Measurements from ENCODE around the gene GRXCR1.

The GRXCR1 gene

GRCh38 chr4:42985976-42986375, 93.5 kb downstream of the GRXCR1 start:
- H3K4me3 ChIP-seq (ENCODE audit: insufficient read depth, low read depth, low read length): no peak overlapping the region
- H3K27me3 ChIP-seq (ENCODE audit: control insufficient read depth, insufficient read depth, low read length, poor library complexity, severe bottlenecking): no peaks in the 10 kb centered on the region
- H3K9me3 ChIP-seq (ENCODE audit: control insufficient read depth, low read length): no peaks in the 10 kb centered on the region
- H3K27ac ChIP-seq (ENCODE audit: insufficient read depth, low read depth, low read length, poor library complexity, severe bottlenecking): no peak overlapping the region
- H3K36me3 ChIP-seq (ENCODE audit: control insufficient read depth, insufficient read depth, low read length): no peaks in the 10 kb centered on the region
- no peaks in the 10 kb centered on the region for H3K4me1 ChIP-seq (ENCODE audit: control insufficient read depth, insufficient read depth, low read length)

GRCh38 chr4:42995343-42995944, 102.9 kb downstream of the GRXCR1 start:
- WGBS, 2 experiments: 55 to 81% methylated on average over 3 to 6 of the region's 6 CpGs
- H3K36me3 ChIP-seq (ENCODE audit: control insufficient read depth, insufficient read depth, low read length): no peaks in the 10 kb centered on the region

GRCh38 chr4:43008793-43009192, 116.3 kb downstream of the GRXCR1 start:
- 94 to 100% methylated on average over 1 of the region's 1 CpG for WGBS, 2 experiments
- H3K4me1 ChIP-seq (ENCODE audit: control insufficient read depth, insufficient read depth, low read length): no peaks in the 10 kb centered on the region

More at GRCh38 chr4:42995343-42995944, 102.9 kb downstream of the GRXCR1 start:
- Histone ChIP-seq H3K27ac (ENCODE audit: insufficient read depth, low read depth, low read length, poor library complexity, severe bottlenecking) (no peak overlapping the region), H3K4me3 (ENCODE audit: insufficient read depth, low read depth, low read length) (no peak overlapping the region), H3K27me3 (ENCODE audit: control insufficient read depth, insufficient read depth, low read length, poor library complexity, severe bottlenecking) (no peaks in the 10 kb centered on the region), H3K9me3 (ENCODE audit: control insufficient read depth, low read length) (no peaks in the 10 kb centered on the region), H3K4me1 (ENCODE audit: control insufficient read depth, insufficient read depth, low read length) (no peaks in the 10 kb centered on the region)

GRCh38 chr4:43014256-43014655, 121.7 kb downstream of the GRXCR1 start:
- Histone ChIP-seq H3K27ac (ENCODE audit: insufficient read depth, low read depth, low read length, poor library complexity, severe bottlenecking) (no peak overlapping the region), H3K27me3 (ENCODE audit: control insufficient read depth, insufficient read depth, low read length, poor library complexity, severe bottlenecking) (no peaks in the 10 kb centered on the region), H3K36me3 (ENCODE audit: control insufficient read depth, insufficient read depth, low read length) (no peaks in the 10 kb centered on the region), H3K4me1 (ENCODE audit: control insufficient read depth, insufficient read depth, low read length) (no peaks in the 10 kb centered on the region), H3K9me3 (ENCODE audit: control insufficient read depth, low read length) (no peaks in the 10 kb centered on the region), H3K4me3 (ENCODE audit: insufficient read depth, low read depth, low read length) (no peak overlapping the region)
- 94 to 96% methylated on average over 4 of the region's 4 CpGs for WGBS, 2 experiments

More at GRCh38 chr4:43008793-43009192, 116.3 kb downstream of the GRXCR1 start:
- Histone ChIP-seq H3K9me3 (ENCODE audit: control insufficient read depth, low read length) (peaks cover 2% of the 10 kb centered on the region), H3K4me3 (ENCODE audit: insufficient read depth, low read depth, low read length) (no peak overlapping the region), H3K27ac (ENCODE audit: insufficient read depth, low read depth, low read length, poor library complexity, severe bottlenecking) (no peak overlapping the region), H3K36me3 (ENCODE audit: control insufficient read depth, insufficient read depth, low read length) (no peaks in the 10 kb centered on the region), H3K27me3 (ENCODE audit: control insufficient read depth, insufficient read depth, low read length, poor library complexity, severe bottlenecking) (no peaks in the 10 kb centered on the region)

- Histone ChIP-seq H3K27me3 (ENCODE audit: control insufficient read depth, insufficient read depth, low read length, poor library complexity, severe bottlenecking) (no peaks in the 10 kb centered on the region), H3K9me3 (ENCODE audit: control insufficient read depth, low read length) (no peaks in the 10 kb centered on the region), H3K4me1 (ENCODE audit: control insufficient read depth, insufficient read depth, low read length) (no peaks in the 10 kb centered on the region), H3K4me3 (ENCODE audit: insufficient read depth, low read depth, low read length) (no peak overlapping the region), H3K27ac (ENCODE audit: insufficient read depth, low read depth, low read length, poor library complexity, severe bottlenecking) (no peak overlapping the region), H3K36me3 (ENCODE audit: control insufficient read depth, insufficient read depth, low read length) (no peaks in the 10 kb centered on the region)
- 91 to 100% methylated on average over 1 of the region's 1 CpG for WGBS, 2 experiments
Observed at GRCh38 chr4:43041632-43042031, 149.1 kb downstream of the GRXCR1 start.

GRCh38 chr4:43047058-43047457, 154.5 kb downstream of the GRXCR1 start:
- Histone ChIP-seq H3K27me3 (ENCODE audit: control insufficient read depth, insufficient read depth, low read length, poor library complexity, severe bottlenecking) (no peaks in the 10 kb centered on the region), H3K27ac (ENCODE audit: insufficient read depth, low read depth, low read length, poor library complexity, severe bottlenecking) (no peak overlapping the region), H3K36me3 (ENCODE audit: control insufficient read depth, insufficient read depth, low read length) (no peaks in the 10 kb centered on the region), H3K4me3 (ENCODE audit: insufficient read depth, low read depth, low read length) (no peak overlapping the region), H3K9me3 (ENCODE audit: control insufficient read depth, low read length) (no peaks in the 10 kb centered on the region), H3K4me1 (ENCODE audit: control insufficient read depth, insufficient read depth, low read length) (no peaks in the 10 kb centered on the region)
- WGBS, 2 experiments: 80 to 92% methylated on average over 1 of the region's 1 CpG

GRCh38 chr4:43048570-43048969, 156.1 kb downstream of the GRXCR1 start:
- Histone ChIP-seq H3K4me1 (ENCODE audit: control insufficient read depth, insufficient read depth, low read length) (no peaks in the 10 kb centered on the region), H3K4me3 (ENCODE audit: insufficient read depth, low read depth, low read length) (no peak overlapping the region), H3K27me3 (ENCODE audit: control insufficient read depth, insufficient read depth, low read length, poor library complexity, severe bottlenecking) (no peaks in the 10 kb centered on the region), H3K9me3 (ENCODE audit: control insufficient read depth, low read length) (no peaks in the 10 kb centered on the region), H3K27ac (ENCODE audit: insufficient read depth, low read depth, low read length, poor library complexity, severe bottlenecking) (no peak overlapping the region), H3K36me3 (ENCODE audit: control insufficient read depth, insufficient read depth, low read length) (no peaks in the 10 kb centered on the region)
- WGBS, 2 experiments: 86 to 87% methylated on average over 3 to 4 of the region's 5 CpGs

GRCh38 chr4:43049326-43049725, 156.8 kb downstream of the GRXCR1 start:
- no peaks in the 10 kb centered on the region for H3K36me3 ChIP-seq (ENCODE audit: control insufficient read depth, insufficient read depth, low read length)
- H3K9me3 ChIP-seq (ENCODE audit: control insufficient read depth, low read length): no peaks in the 10 kb centered on the region
- H3K4me3 ChIP-seq (ENCODE audit: insufficient read depth, low read depth, low read length): no peak overlapping the region
- H3K27me3 ChIP-seq (ENCODE audit: control insufficient read depth, insufficient read depth, low read length, poor library complexity, severe bottlenecking): no peaks in the 10 kb centered on the region
- no peaks in the 10 kb centered on the region for H3K4me1 ChIP-seq (ENCODE audit: control insufficient read depth, insufficient read depth, low read length)
- H3K27ac ChIP-seq (ENCODE audit: insufficient read depth, low read depth, low read length, poor library complexity, severe bottlenecking): no peak overlapping the region

- Histone ChIP-seq H3K9me3 (ENCODE audit: control insufficient read depth, low read length) (no peaks in the 10 kb centered on the region), H3K4me3 (ENCODE audit: insufficient read depth, low read depth, low read length) (no peak overlapping the region), H3K36me3 (ENCODE audit: control insufficient read depth, insufficient read depth, low read length) (no peaks in the 10 kb centered on the region), H3K27me3 (ENCODE audit: control insufficient read depth, insufficient read depth, low read length, poor library complexity, severe bottlenecking) (no peaks in the 10 kb centered on the region), H3K4me1 (ENCODE audit: control insufficient read depth, insufficient read depth, low read length) (no peaks in the 10 kb centered on the region), H3K27ac (ENCODE audit: insufficient read depth, low read depth, low read length, poor library complexity, severe bottlenecking) (no peak overlapping the region)
Observed at GRCh38 chr4:43066415-43066814, 173.9 kb downstream of the GRXCR1 start.

- WGBS, 2 experiments: 92% methylated on average over 6 of the region's 6 CpGs
- no peaks in the 10 kb centered on the region for H3K4me1 ChIP-seq (ENCODE audit: control insufficient read depth, insufficient read depth, low read length)
- no peak overlapping the region for H3K27ac ChIP-seq (ENCODE audit: insufficient read depth, low read depth, low read length, poor library complexity, severe bottlenecking)
- no peaks in the 10 kb centered on the region for H3K27me3 ChIP-seq (ENCODE audit: control insufficient read depth, insufficient read depth, low read length, poor library complexity, severe bottlenecking)
- no peak overlapping the region for H3K4me3 ChIP-seq (ENCODE audit: insufficient read depth, low read depth, low read length)
- no peaks in the 10 kb centered on the region for H3K36me3 ChIP-seq (ENCODE audit: control insufficient read depth, insufficient read depth, low read length)
- no peaks in the 10 kb centered on the region for H3K9me3 ChIP-seq (ENCODE audit: control insufficient read depth, low read length)
Observed at GRCh38 chr4:43071069-43071468, 178.6 kb downstream of the GRXCR1 start.
